Activated CD4-positive, alpha-beta T cell treated with anti-CD3 and anti-CD28 coated beads, Interleukin-2, Interleukin-6, amounts not matched to agents 100 ng/mL and 50 ng/mL, durations not matched to agents 16 hours and 8 hours (primary cell): ENCODE results near the gene PHLDB1.
"Not testable (repeated sequence)": the region's sequence is repeated elsewhere in the genome, so short reads cannot be mapped to it uniquely, and the experiment has no call there.

Experiments used
- DNase-seq: peaks from one replicate; pipeline ENCODE4 v3.0.0-alpha.2; 2020

PHLDB1 gene

GRCh38 chr11:118606157-118606843, 1.1 kb upstream of the PHLDB1 start:
- DNase-seq, result no peak

DNA sequence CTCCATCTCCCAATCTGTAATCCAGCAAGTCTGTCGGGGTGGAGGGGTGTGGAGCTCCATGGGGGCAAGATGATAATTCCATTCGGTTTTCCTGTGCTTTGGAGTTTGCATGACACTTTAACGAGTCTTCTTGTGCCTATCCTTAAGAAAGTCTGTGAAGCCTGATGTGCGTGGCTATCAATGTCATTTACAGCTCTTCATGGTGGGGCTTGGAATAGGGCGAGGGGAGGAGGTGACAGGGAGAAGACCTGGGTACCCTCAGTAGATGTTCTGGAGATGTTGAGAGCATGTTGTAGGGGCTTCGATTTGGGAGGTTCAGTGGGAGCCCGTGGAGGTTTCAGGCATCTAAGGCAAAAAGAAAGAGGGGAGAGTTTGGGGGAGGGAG, 579 bp upstream of the PHLDB1 start:
- DNase-seq, result no peak

DNA sequence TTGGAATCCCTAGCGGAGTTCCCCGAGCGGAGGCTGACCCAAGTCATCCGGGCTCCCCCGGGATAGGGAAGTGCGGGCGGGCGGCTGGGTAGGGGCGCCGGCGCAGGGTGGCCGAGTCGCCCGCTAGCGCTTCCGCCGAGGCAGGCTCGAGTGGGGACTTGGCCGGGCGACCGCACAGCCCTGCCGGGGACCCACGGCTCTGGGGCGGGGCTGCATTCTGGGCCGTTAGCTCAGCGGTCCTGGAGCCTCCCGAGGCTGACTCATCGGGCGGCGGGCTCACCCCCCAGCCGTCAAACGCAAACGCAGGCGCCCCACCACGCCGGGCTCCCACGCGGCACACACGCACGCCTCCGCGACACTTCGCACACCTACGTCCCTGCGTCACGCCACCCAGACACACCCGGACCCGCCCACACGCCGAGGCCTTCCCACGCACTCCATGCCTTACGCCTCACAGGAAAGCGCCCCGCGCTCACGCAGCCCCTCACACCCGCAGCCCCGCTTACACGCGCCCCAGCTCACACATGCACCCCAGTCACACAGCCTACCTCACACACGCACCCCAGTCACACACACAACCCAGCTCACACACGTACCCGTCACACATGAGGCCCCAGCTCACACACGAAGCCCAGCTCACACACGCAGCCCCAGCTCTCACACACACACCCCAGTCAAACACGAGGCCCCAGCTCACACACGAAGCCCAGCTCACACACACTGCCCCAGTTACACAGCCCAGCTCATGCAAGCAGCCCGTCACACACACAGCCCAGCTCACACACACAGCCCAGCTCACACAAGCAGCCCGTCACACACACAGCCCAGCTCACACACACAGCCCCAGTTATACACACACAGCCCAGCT, 1.2 kb downstream of the PHLDB1 start:
- DNase-seq, result peak; percentile 67

- no peak for DNase-seq
These were observed 2.2 kb downstream of the PHLDB1 start for GRCh38 chr11:118609380-118610224.

DNA sequence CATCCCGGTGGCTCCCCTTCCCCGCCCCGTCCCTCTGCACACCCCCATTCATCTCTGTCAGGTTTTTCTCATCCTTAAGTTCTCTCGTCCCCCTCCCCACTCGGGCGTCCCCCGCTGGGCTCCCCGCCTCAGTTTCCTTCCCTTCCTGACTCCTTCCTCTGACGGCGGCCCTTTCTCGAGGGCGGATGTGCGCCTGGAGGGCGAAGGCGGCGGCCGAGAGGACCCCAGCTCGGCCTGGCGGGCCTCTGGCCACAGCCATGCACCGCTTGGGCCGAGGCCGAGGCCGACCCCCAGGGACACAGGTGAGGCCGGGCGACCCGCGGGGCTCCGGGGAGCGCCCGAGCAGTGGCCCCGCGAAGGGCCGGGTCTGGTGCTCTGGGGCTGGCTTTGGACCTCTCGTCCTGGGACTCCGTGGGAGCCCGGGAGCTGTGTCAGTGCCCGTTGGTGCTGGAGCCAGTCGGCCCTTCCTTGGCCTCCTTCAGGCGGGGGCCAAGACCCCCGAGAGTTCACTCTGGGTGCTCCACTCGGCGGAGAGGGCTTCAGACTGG, 2.9 kb downstream of the PHLDB1 start:
- DNase-seq, result no peak

- peak; percentile 88 for DNase-seq
These were observed 3.5 kb downstream of the PHLDB1 start for GRCh38 chr11:118610773-118611432.

DNA sequence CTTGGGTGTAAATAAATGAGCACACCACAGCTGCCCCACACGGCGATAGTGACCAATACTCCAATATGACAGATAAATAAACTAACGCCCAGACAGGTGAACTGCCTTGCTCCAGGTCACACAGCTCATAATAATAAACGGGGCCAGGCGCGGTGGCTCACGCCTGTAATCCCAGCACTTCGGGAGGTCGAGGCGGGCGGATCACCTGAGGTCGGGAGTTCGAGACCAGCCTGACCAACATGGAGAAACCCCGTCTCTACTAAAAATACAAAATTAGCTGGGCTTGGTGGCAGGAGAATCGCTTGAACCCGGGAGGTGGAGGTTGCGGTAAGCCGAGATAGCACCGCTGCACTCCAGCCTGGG, 4.0 kb downstream of the PHLDB1 start:
- DNase-seq, result not testable (repeated sequence)

DNA sequence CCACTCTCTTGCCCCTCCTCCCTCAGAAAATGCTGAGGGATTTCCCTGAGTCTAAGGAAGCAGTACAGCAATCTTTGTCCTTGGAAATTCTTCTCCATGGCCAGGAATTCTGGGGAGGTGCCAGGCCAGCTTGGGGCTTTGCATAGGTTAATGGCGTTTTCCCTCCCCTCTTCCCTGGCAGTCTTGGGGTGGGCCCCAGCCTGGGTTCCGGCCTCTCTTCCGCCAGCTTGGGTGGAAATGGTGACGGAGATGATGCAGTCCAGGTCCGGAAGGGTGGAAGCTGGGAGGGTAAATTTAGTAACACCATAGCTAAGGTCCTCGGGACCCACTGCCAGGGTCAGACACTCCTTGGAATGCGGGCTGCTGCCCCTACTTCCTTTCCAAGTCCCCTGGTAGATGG, 5.0 kb downstream of the PHLDB1 start:
- no peak for DNase-seq

GRCh38 chr11:118614511-118614910, 7.1 kb downstream of the PHLDB1 start:
- no peak for DNase-seq

- no peak for DNase-seq
These were observed 8.0 kb downstream of the PHLDB1 start for GRCh38 chr11:118615282-118615975.

DNA sequence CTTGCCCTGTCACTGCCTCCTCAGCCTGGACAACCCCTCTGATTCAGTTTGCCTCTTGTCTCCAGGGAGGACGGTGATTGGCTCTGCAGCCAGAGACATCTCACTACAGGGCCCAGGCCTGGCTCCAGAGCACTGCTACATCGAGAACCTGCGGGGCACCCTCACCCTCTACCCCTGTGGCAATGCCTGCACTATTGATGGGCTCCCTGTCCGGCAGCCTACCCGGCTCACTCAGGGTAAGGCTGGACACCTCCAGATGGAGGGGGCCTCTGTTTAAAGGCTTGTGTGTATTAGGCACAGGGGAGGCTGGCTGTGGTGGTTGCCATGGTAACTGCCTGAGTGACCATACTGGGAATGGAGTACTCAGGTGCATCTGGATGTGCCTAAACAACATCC, 8.6 kb downstream of the PHLDB1 start:
- DNase-seq, result no peak

DNA sequence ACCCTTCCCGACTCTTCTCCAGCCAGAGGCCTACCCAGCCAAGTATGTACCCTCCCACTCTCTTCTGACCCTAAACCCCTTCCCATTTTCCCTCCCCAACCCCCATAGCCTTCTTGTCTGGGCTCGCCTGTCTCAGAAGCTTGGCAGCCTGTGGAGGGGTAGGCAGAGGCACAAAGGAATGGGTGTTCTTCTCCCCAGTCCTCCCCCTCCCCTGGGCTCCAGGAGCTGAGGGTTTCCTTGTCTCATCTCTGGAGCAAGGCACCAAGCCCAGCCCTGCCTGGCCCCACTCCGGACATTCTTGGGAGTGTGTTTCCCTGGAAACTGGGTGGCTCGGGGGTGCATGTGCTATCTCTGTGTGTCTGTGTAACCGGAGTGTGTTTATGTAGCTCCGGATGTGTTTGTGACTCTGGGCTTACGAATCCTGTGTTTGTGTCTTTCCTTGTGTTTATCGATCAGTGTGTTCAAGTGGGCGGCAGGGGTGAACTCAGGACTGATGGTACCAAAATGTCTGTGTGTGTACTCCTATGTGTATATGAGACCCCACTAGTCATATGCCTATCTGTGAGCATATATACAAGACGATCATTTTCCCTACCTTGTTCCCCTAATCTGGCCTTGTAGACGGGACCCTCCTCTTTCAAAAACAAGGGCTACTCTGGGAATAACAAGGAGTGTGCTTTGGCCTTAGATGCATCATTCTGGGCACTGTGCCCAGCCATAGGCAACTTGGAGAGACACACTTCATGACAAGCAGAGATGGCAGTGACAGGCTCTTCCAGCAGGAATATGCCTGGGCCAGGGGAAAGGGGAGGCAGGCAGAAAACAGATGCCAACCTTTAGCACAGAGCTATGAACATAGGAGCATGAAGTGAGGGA, 10.9 kb downstream of the PHLDB1 start:
- DNase-seq, result no peak

- no peak for DNase-seq
These were observed 11.6 kb downstream of the PHLDB1 start for GRCh38 chr11:118618991-118619375.

DNA sequence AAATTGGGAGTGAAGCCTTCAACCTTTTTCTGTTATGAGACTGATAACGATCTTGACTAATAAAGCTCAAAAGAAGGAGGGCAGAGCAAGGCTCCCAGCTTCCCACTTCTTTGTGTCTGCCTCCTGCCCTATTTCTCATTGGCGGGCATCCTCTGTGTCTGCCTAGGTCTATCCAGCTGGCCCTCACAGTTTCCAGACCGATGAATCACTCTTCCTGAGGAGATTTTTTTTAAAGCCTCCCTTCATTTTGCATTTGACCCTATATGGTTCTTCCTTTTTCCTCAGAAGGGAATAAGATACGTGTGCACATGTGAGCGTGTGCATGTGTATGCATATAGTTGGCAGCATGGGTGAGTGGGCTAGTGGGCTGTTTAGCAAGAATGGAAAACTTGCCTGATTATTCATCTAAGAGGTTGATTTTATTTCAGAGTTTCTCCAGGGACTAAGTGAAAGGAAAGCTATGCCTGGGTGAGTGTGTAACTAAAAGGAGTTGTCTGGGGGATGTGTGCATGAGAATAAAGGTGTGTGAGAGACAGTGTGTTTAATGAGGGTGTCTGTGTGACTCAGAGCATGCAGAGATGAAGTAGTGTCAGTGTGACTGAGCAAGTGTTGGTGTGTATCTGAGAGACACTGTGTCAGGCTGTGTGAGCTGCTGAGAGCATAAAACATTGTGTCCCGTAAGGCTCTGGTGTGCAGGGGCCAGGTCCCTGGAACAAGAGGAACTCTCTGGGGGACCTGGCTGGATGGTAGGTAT, 12.2 kb downstream of the PHLDB1 start:
- no peak for DNase-seq

- DNase-seq, result no peak
These were observed 13.2 kb downstream of the PHLDB1 start for GRCh38 chr11:118620529-118621070.

GRCh38 chr11:118621071-118621783, 13.8 kb downstream of the PHLDB1 start:
- peak; percentile 28 for DNase-seq

DNA sequence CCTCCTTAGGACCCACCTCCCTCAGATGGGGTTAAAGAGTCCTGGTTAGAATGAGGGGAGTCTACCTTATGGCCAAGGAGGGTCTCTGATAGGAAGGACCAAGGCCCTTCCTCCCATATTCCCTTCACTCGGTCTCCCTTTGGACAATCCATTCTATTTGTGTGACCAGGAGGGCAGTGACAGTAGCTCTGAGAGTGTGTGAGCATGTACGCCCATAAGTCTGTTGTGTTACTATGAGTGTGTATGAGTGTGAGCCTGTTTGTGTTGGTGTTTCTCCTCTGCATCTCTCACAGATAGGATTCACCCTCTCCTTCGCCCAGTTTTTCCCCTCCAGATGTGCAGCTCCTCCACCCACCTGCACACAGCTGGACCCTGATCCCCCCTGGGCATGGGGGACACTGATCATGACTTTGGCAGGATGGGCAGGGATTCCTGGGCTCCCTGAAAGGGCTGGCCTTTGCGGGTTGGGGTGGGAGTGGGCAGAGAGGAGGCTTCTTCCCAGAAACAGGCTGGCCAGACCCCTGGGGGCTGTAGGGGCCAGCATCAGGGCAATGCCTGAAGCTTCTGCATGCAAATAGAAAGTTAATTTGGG, 14.5 kb downstream of the PHLDB1 start:
- no peak for DNase-seq

DNA sequence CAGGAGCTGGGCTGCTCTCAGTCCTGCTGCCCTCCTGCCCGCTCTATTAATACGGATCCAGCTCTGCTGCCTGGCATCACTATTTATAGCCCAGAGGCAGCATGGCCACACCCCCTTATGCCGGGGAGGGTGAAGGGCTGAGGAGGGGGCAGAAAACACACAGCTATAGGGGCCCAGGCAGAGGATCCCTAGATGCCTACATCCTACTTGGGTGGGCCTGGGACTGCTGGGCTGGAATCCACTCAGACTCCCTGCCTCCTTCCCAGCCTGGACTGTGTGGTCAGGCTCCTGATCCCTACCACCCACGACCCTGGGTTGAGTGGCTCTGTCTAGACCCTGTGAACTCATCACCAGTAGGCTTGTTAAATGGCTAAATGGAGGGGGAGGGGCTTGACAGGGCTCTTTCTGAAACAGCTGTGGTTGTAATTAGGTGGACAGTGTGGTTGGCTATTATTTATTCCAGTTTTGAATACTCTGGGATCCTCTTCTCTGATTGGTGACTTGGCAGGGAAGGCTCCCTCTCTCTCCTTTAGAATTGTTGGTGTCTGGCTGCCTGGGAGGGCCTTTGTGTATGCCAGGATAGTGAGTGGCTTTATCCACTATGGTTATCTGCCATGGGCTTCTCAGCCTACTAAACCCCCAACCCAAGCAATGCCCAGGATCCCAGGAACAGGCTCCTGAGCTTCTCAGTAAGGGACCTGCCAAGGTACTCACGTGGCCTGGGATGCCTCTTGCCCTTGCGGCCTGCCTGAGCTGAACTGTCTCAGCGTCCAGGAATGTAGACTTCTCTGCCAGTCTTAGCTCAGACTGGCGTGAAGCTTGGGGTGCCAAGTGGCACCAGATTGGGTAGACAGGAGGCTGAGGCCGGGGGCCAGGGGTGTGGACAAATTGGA, 15.2 kb downstream of the PHLDB1 start:
- DNase-seq, result no peak
